ENCODE results near the gene CKB. TPM values are rescaled to one million over a fixed set of nuclear protein-coding genes. Genes with fewer than 3 reads are reported as not detected.

CKB gene
- total RNA-seq, 2 donors from 2014 or later = 3.0 to 4.6 TPM

- no peaks in the 10 kb centered on the region for H3K27me3 Mint-ChIP-seq
These were observed 34.5 kb upstream of the CKB start for GRCh38 chr14:103556946-103557758.

GRCh38 chr14:103555559-103556337 lies 33.1 kb upstream of the CKB start:
- Mint-ChIP-seq H3K4me3 (no peak overlapping the region), H3K27ac (no peak overlapping the region), H3K9me3 (no peaks in the 10 kb centered on the region), H3K36me3 (peaks cover 11% of the 10 kb centered on the region), H3K4me1 (ENCODE audit: low read depth in 2 of 2) (peaks cover 22 to 39% of the 10 kb centered on the region in 2 donors), H3K27me3 (no peaks in the 10 kb centered on the region)
- no peak for ATAC-seq
- DNase-seq (ENCODE audit: low spot score) = no peak

More at GRCh38 chr14:103556946-103557758, 34.5 kb upstream of the CKB start:
- H3K9me3 Mint-ChIP-seq = no peaks in the 10 kb centered on the region
- ATAC-seq = no peak
- H3K36me3 Mint-ChIP-seq = peaks cover 17% of the 10 kb centered on the region
- H3K27ac Mint-ChIP-seq = no peak overlapping the region
- H3K4me1 Mint-ChIP-seq (ENCODE audit: low read depth in 2 of 2) = peaks cover 34 to 45% of the 10 kb centered on the region in 2 donors
- DNase-seq (ENCODE audit: low spot score) = no peak
- H3K4me3 Mint-ChIP-seq = no peak overlapping the region

DNA sequence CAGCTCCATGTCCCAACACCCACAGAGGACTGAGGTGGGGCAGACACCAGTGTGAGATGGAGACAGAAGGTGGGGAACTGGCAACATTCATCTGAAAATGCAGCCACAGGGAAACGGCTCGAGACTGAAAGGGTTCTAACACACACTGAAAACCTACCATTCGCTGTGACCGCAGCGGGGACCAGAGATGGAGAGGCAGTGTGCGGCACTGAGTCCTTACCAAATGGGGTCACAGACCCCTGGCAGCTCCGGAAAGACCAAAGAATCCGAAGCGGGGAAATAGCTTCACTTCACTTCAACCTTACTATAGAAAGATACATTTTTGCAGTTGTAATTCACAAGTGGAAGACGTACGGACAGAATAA lies 30.2 kb upstream of the CKB start:
- no peak for ATAC-seq

DNA sequence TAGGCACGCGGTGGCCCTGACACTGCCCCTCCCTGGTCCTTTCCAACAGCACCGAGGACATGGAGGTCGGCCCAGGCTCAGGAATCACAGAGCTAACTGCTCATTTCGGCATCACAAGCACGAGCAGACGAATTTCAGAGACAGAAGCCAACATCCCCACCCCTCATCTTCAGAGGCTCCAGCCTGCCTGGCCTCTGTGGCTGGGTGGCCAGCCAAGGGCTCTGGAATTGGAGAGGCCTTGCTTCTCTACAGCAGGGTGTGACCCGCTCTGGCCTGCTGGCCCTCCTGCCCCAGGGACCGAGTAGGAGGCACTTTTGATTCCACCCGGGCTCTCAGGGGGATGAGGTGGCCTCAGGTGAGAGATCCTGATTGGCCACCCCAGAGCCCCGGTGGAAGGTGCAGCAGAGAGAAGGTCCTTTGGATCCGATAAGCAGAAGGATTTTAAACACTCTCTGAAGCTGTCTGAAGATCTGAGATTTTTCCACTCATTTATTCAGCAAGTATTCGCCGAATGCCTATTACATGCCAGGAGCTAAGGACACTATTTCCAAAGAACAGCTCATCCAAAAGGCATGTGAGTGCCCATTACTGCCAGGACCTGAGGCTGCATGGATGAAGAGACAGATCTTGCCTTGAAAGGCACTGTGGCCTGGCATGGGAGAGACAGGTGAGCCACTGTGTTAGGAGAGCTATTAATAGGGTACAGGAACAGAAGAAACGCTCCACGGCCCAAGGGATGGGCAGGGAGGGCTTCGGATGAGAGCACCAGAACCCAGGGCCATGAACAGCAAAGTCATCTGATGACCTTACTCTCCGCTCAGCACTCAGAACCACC lies 29.6 kb upstream of the CKB start:
- Mint-ChIP-seq H3K9me3 (no peaks in the 10 kb centered on the region), H3K4me1 (ENCODE audit: low read depth in 2 of 2) (peaks cover 0 to 20% of the 10 kb centered on the region in 2 donors), H3K36me3 (no peaks in the 10 kb centered on the region), H3K27me3 (no peaks in the 10 kb centered on the region), H3K27ac (no peak overlapping the region), H3K4me3 (no peak overlapping the region)
- DNase-seq (ENCODE audit: low spot score) (no peak), ATAC-seq (no peak)

More for the DNA sequence above, 30.2 kb upstream of the CKB start:
- peak; percentile 37 for DNase-seq (ENCODE audit: low spot score)
- H3K27ac Mint-ChIP-seq = no peak overlapping the region
- H3K27me3 Mint-ChIP-seq = no peaks in the 10 kb centered on the region
- H3K36me3 Mint-ChIP-seq = no peaks in the 10 kb centered on the region
- no peaks in the 10 kb centered on the region for H3K9me3 Mint-ChIP-seq
- H3K4me1 Mint-ChIP-seq (ENCODE audit: low read depth in 2 of 2) = peaks cover under 1 to 22% of the 10 kb centered on the region in 2 donors
- H3K4me3 Mint-ChIP-seq = no peak overlapping the region

GRCh38 chr14:103551338-103551762 lies 28.7 kb upstream of the CKB start:
- DNase-seq (ENCODE audit: low spot score) (no peak), ATAC-seq (no peak)
- no peak overlapping the region for H3K4me3 Mint-ChIP-seq
- peaks cover 0 to 17% of the 10 kb centered on the region in 2 donors for H3K4me1 Mint-ChIP-seq (ENCODE audit: low read depth in 2 of 2)
- H3K36me3 Mint-ChIP-seq = no peaks in the 10 kb centered on the region
- no peak overlapping the region for H3K27ac Mint-ChIP-seq
- no peaks in the 10 kb centered on the region for H3K27me3 Mint-ChIP-seq
- no peaks in the 10 kb centered on the region for H3K9me3 Mint-ChIP-seq

GRCh38 chr14:103550451-103551337 lies 28.1 kb upstream of the CKB start:
- no peak for DNase-seq (ENCODE audit: low spot score)
- no peaks in the 10 kb centered on the region for H3K27me3 Mint-ChIP-seq
- ATAC-seq = no peak
- no peaks in the 10 kb centered on the region for H3K36me3 Mint-ChIP-seq
- H3K27ac Mint-ChIP-seq = no peak overlapping the region
- H3K4me3 Mint-ChIP-seq = no peak overlapping the region
- peaks cover 0 to 17% of the 10 kb centered on the region in 2 donors for H3K4me1 Mint-ChIP-seq (ENCODE audit: low read depth in 2 of 2)
- H3K9me3 Mint-ChIP-seq = no peaks in the 10 kb centered on the region

GRCh38 chr14:103549361-103550311 lies 27.0 kb upstream of the CKB start:
- Mint-ChIP-seq H3K27me3 (no peaks in the 10 kb centered on the region), H3K9me3 (no peaks in the 10 kb centered on the region), H3K36me3 (no peaks in the 10 kb centered on the region), H3K4me3 (no peak overlapping the region), H3K4me1 (ENCODE audit: low read depth in 2 of 2) (peaks cover 0 to 12% of the 10 kb centered on the region in 2 donors), H3K27ac (no peak overlapping the region)
- DNase-seq (ENCODE audit: low spot score) (no peak), ATAC-seq (no peak)

DNA sequence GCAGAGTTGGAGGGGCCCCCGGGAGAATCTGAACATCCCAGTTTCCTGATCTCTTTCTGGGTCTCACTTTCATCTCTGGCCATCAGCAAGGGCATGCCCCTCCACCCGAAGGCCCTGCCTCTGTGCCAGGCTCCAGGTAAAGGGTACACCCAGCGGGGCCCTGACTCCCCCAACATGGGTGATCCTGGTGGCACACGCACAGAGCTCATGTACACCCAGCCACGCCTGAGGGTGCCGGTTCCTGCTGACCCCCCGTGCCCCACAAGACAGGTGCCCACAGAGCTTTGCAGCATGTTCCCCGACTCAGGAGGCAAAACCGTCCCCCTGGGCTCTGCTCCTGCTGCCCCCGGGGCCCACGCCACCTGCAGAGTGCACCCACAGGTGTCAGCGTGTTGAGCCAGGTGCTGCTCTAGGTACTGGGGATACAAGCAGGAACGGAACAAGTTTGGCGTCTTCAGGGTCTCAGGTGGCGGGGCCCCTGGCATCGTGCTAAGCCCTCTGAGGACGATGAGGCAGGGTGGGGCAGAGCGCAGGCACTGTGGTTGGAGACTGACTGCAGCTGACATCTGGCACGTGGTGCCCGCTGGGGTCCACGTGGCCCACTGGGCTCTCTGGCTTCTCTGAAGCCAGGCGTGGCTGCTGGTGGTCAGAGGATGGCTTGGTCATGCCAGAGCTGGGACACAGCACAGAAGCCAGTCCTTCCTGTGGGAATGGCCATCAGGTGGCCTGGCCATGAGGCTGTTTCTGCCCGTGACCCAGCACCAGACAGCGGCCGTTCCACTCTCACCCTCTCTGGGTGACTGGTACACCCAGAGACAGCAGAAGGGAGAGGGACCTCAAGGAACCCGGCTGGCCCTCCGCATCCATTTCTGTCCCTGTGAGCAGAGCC lies 26.1 kb upstream of the CKB start:
- ATAC-seq (no peak), DNase-seq (ENCODE audit: low spot score) (no peak)
- Mint-ChIP-seq H3K4me3 (no peak overlapping the region), H3K9me3 (no peaks in the 10 kb centered on the region), H3K27ac (no peak overlapping the region), H3K36me3 (no peaks in the 10 kb centered on the region), H3K27me3 (no peaks in the 10 kb centered on the region), H3K4me1 (ENCODE audit: low read depth in 2 of 2) (peaks cover 0 to 12% of the 10 kb centered on the region in 2 donors)

GRCh38 chr14:103547941-103548462 lies 25.4 kb upstream of the CKB start:
- Mint-ChIP-seq H3K27ac (no peak overlapping the region), H3K27me3 (no peaks in the 10 kb centered on the region)

DNA sequence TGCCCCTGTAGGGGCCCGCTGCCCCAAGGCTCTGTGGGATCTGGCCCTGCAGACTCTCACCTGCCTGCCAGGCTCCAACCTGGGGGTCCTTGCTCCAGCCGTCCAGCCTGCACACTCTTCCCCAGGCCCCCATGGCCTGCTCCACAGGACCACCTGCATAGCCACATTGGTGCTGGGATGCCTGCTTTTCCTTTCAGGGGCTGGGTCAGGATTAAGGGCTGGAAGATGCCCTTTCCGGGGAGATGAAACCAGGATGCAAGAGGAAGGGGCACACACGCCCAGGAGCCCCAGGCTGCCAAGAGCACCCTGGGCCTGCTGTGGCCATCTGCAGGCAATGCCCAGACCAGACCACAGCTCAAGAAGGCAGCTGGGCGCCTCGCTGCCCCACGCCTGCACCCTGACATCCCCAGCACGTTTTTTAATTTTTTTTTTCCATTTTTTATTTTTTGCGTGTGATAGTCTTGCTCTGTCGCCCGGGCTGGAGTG lies 24.9 kb upstream of the CKB start:
- peaks cover 0 to 8% of the 10 kb centered on the region in 2 donors for H3K4me1 Mint-ChIP-seq (ENCODE audit: low read depth in 2 of 2)
- DNase-seq (ENCODE audit: low spot score) = no peak
- ATAC-seq = no peak
- no peak overlapping the region for H3K4me3 Mint-ChIP-seq
- no peaks in the 10 kb centered on the region for H3K27me3 Mint-ChIP-seq
- H3K36me3 Mint-ChIP-seq = no peaks in the 10 kb centered on the region
- no peak overlapping the region for H3K27ac Mint-ChIP-seq
- no peaks in the 10 kb centered on the region for H3K9me3 Mint-ChIP-seq

More at GRCh38 chr14:103547941-103548462, 25.4 kb upstream of the CKB start:
- Mint-ChIP-seq H3K4me3 (no peak overlapping the region), H3K4me1 (ENCODE audit: low read depth in 2 of 2) (peaks cover 0 to 11% of the 10 kb centered on the region in 2 donors), H3K36me3 (no peaks in the 10 kb centered on the region), H3K9me3 (no peaks in the 10 kb centered on the region)
- no peak for DNase-seq (ENCODE audit: low spot score)
- ATAC-seq = no peak

All from natural killer cell treated with Interleukin-12 subunit alpha and Interleukin-12 subunit beta and Interleukin-15 and Interleukin-18, amount 100 ng/mL, for 72 hours (primary cell).